ENCODE measurements around the gene ATP8B1. TPM values are rescaled to one million over a fixed set of nuclear protein-coding genes. Genes with fewer than 3 reads are reported as not detected.

Gene ATP8B1
- total and polyA plus RNA-seq, 4 donors = 3.9 to 22.0 (median 5.7) TPM

DNA sequence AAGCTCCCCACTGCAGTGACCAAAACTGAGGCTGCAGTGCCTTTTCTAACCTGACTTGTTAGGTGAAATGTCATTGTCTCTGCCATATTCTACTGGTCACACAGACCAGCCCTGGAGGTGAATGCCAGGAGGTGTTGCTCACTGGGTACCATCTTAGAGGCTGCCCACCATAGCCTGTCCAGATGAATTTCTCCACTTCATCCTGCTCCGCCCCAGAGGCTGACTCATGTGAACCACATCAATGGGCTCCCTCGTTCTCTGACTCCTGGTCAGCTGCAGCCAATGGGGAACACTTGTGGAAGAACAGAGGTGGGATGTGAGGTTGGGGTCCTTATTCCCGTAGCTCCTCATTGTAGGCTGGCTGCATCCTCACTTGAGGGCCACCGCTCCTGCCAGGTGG is 178.1 kb downstream of the ATP8B1 start:
- Histone ChIP-seq H3K9ac (ENCODE audit: low read depth in 1 of 2, low read length in 2 of 2) (no peak overlapping the region), H3K36me3 (ENCODE audit: control insufficient read depth in 4 of 4, insufficient read depth in 3 of 4, low read depth in 1 of 4, low read length in 3 of 4) (no peaks in the 10 kb centered on the region), H3K4me3 (ENCODE audit: low read depth in 1 of 3, low read length in 3 of 3) (no peak overlapping the region), H3K4me1 (ENCODE audit: control insufficient read depth in 4 of 4, insufficient read depth in 4 of 4, low read length in 3 of 4) (peaks cover 0 to 8% (median 2%) of the 10 kb centered on the region in 4 donors), H3K27ac (ENCODE audit: low read depth in 1 of 2, low read length in 2 of 2) (no peak overlapping the region), H3K27me3 (ENCODE audit: control insufficient read depth in 4 of 4, insufficient read depth in 4 of 4, low read length in 3 of 4) (no peaks in the 10 kb centered on the region), H3K9me3 (ENCODE audit: control insufficient read depth in 4 of 4, low read length in 3 of 4) (no peaks in the 10 kb centered on the region)
- TF ChIP-seq JUND (IDR thresholded peaks at IDR 0.05) (no peak), FOXA2 (IDR thresholded peaks at IDR 0.05) (no peak), TAF1 (conservative IDR thresholded peaks at IDR 0.05) (no peak), RXRA (IDR thresholded peaks at IDR 0.05) (no peak), YY1 (IDR thresholded peaks at IDR 0.05) (no peak), GABPA (IDR thresholded peaks at IDR 0.05 in 1 of 2, conservative IDR thresholded peaks at IDR 0.05 in 1 of 2) (no peak), NR2F2 (IDR thresholded peaks at IDR 0.05) (no peak), FOXA1 (IDR thresholded peaks at IDR 0.05) (no peak), HNF4G (IDR thresholded peaks at IDR 0.05) (no peak), SP1 (IDR thresholded peaks at IDR 0.05) (no peak)
- TF ChIP-seq, protein P1, sequence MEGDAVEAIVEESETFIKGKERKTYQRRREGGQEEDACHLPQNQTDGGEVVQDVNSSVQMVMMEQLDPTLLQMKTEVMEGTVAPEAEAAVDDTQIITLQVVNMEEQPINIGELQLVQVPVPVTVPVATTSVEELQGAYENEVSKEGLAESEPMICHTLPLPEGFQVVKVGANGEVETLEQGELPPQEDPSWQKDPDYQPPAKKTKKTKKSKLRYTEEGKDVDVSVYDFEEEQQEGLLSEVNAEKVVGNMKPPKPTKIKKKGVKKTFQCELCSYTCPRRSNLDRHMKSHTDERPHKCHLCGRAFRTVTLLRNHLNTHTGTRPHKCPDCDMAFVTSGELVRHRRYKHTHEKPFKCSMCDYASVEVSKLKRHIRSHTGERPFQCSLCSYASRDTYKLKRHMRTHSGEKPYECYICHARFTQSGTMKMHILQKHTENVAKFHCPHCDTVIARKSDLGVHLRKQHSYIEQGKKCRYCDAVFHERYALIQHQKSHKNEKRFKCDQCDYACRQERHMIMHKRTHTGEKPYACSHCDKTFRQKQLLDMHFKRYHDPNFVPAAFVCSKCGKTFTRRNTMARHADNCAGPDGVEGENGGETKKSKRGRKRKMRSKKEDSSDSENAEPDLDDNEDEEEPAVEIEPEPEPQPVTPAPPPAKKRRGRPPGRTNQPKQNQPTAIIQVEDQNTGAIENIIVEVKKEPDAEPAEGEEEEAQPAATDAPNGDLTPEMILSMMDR (IDR thresholded peaks at IDR 0.05; ENCODE audit: low read depth, low read length, missing input control) = no peak
- TF ChIP-seq, protein P2, sequence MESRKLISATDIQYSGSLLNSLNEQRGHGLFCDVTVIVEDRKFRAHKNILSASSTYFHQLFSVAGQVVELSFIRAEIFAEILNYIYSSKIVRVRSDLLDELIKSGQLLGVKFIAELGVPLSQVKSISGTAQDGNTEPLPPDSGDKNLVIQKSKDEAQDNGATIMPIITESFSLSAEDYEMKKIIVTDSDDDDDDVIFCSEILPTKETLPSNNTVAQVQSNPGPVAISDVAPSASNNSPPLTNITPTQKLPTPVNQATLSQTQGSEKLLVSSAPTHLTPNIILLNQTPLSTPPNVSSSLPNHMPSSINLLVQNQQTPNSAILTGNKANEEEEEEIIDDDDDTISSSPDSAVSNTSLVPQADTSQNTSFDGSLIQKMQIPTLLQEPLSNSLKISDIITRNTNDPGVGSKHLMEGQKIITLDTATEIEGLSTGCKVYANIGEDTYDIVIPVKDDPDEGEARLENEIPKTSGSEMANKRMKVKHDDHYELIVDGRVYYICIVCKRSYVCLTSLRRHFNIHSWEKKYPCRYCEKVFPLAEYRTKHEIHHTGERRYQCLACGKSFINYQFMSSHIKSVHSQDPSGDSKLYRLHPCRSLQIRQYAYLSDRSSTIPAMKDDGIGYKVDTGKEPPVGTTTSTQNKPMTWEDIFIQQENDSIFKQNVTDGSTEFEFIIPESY (IDR thresholded peaks at IDR 0.05) = no peak
- TF ChIP-seq, protein P3, sequence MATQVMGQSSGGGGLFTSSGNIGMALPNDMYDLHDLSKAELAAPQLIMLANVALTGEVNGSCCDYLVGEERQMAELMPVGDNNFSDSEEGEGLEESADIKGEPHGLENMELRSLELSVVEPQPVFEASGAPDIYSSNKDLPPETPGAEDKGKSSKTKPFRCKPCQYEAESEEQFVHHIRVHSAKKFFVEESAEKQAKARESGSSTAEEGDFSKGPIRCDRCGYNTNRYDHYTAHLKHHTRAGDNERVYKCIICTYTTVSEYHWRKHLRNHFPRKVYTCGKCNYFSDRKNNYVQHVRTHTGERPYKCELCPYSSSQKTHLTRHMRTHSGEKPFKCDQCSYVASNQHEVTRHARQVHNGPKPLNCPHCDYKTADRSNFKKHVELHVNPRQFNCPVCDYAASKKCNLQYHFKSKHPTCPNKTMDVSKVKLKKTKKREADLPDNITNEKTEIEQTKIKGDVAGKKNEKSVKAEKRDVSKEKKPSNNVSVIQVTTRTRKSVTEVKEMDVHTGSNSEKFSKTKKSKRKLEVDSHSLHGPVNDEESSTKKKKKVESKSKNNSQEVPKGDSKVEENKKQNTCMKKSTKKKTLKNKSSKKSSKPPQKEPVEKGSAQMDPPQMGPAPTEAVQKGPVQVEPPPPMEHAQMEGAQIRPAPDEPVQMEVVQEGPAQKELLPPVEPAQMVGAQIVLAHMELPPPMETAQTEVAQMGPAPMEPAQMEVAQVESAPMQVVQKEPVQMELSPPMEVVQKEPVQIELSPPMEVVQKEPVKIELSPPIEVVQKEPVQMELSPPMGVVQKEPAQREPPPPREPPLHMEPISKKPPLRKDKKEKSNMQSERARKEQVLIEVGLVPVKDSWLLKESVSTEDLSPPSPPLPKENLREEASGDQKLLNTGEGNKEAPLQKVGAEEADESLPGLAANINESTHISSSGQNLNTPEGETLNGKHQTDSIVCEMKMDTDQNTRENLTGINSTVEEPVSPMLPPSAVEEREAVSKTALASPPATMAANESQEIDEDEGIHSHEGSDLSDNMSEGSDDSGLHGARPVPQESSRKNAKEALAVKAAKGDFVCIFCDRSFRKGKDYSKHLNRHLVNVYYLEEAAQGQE (IDR thresholded peaks at IDR 0.05) = no peak
- TF ChIP-seq, protein P4, sequence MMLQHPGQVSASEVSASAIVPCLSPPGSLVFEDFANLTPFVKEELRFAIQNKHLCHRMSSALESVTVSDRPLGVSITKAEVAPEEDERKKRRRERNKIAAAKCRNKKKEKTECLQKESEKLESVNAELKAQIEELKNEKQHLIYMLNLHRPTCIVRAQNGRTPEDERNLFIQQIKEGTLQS (IDR thresholded peaks at IDR 0.05) = no peak
- 92% methylated on average over 4 of the region's 4 CpGs for WGBS
- DNase-seq (ENCODE audit: low spot score) = no peak

DNA sequence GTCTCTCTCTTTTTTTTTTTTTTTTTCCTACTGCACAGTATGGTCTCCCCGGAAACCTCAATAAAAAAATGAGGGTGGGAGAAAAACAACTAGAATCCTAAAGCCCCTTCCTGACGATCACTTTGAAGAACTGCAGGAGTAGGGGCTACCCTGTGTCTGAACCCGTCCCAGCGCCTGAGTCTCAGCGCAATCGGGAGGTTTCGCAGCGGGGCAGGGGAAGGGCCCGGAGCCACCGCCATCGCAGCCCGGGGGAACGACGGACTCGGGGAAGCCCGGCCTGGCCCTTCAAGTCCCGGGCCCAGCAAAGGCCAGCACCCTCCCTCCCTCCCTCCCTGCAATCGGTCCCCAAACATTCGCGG is 181.9 kb downstream of the ATP8B1 start:
- WGBS = under 1% methylated on average over 20 of the region's 20 CpGs
- Histone ChIP-seq H3K36me3 (ENCODE audit: control insufficient read depth in 4 of 4, insufficient read depth in 3 of 4, low read depth in 1 of 4, low read length in 3 of 4) (peaks cover 0 to 3% (median under 1%) of the 10 kb centered on the region in 4 donors), H3K27me3 (ENCODE audit: control insufficient read depth in 4 of 4, insufficient read depth in 4 of 4, low read length in 3 of 4) (no peaks in the 10 kb centered on the region), H3K9ac (ENCODE audit: low read depth in 1 of 2, low read length in 2 of 2) (peak overlapping the region; percentile 67 to 92), H3K4me1 (ENCODE audit: control insufficient read depth in 4 of 4, insufficient read depth in 4 of 4, low read length in 3 of 4) (peaks cover 0 to 8% (median 2%) of the 10 kb centered on the region in 4 donors), H3K27ac (ENCODE audit: low read depth in 1 of 2, low read length in 2 of 2) (peak overlapping the region; percentile 80 to 85), H3K4me3 (ENCODE audit: low read depth in 1 of 3, low read length in 3 of 3) (peak overlapping the region; percentile 84 to 99 (median 86)), H3K9me3 (ENCODE audit: control insufficient read depth in 4 of 4, low read length in 3 of 4) (no peaks in the 10 kb centered on the region)
- TF ChIP-seq, protein P1 (IDR thresholded peaks at IDR 0.05; ENCODE audit: low read depth, low read length, missing input control) = no peak
- no peak for TF ChIP-seq HNF4G (IDR thresholded peaks at IDR 0.05)
- no peak for TF ChIP-seq NR2F2 (IDR thresholded peaks at IDR 0.05)
- TF ChIP-seq, protein P2 (IDR thresholded peaks at IDR 0.05) = no peak
- TF ChIP-seq, protein P5, sequence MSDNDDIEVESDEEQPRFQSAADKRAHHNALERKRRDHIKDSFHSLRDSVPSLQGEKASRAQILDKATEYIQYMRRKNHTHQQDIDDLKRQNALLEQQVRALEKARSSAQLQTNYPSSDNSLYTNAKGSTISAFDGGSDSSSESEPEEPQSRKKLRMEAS (IDR thresholded peaks at IDR 0.05) = no peak
- TF ChIP-seq, protein P4 (IDR thresholded peaks at IDR 0.05) = no peak
- TF ChIP-seq FOXA2 (IDR thresholded peaks at IDR 0.05) = no peak
- TF ChIP-seq RAD21 (IDR thresholded peaks at IDR 0.05) = no peak
- TF ChIP-seq SP1 (IDR thresholded peaks at IDR 0.05) = no peak
- no peak for DNase-seq (ENCODE audit: low spot score)

All from liver (tissue), 9 donors.